GM23248 (cell line): ENCODE measurements around the gene GAPVD1.

Experiments
- EZH2 ChIP-seq: fragments of 200-600 bp; sonication (generic); IDR thresholded peaks from 2 replicates; pipeline ENCODE4 v1.6.1; 2018; ENCODE audit warnings: antibody characterized with exemption, mild to moderate bottlenecking; ENCODE audit not compliant: insufficient read depth, poor library complexity, severe bottlenecking
- EZH2phosphoT487 ChIP-seq: fragments of 200-600 bp; sonication (generic); IDR thresholded peaks from 2 replicates; pipeline ENCODE4 v1.6.1; 2018; ENCODE audit warnings: antibody characterized with exemption, moderate library complexity, mild to moderate bottlenecking, low read depth; ENCODE audit not compliant: insufficient read depth

DNA sequence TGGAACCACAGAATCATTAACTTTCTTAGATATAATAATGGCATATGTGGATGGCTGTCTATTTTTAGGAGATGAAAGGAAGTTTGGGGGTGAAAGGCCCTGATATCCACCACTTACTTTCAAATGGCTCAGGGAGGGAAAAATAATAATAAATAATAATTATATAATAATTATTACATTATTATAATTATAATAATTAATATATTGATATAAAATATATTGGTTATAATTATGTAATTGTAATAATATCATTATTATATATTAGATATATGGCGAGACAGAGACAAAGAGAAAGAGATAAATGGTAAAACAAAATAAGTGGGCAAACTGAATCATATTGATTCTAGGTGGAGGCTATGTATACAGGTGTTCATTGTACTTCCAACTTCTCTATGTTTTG, 136.6 kb downstream of the GAPVD1 start:
- no peak for TF ChIP-seq EZH2
- no peak for TF ChIP-seq EZH2phosphoT487
